ENCODE results near the gene C12orf57. TPM values are rescaled to one million over a fixed set of nuclear protein-coding genes. Genes with fewer than 3 reads are reported as not detected.
A peak's percentile ranks its signal among the peaks of the same experiment; 100 is the strongest.

Gene C12orf57
- total and polyA plus RNA-seq, 2 of the 8 experiments (the other 6 are each of a cell fraction or from before 2014, with no cell fraction given): 174 to 993 TPM

GRCh38 chr12:6942331-6942665 lies 1.5 kb upstream of the C12orf57 start:
- no peak for FAIRE-seq
- Histone ChIP-seq H3K18ac (ENCODE audit: extremely low read depth, low read length) (no peak overlapping the region), H3K9ac (replicated peaks in 1 of 4; ENCODE audit: extremely low read depth in 1 of 4, low read depth in 3 of 4, low read length in 3 of 4) (no peak overlapping the region), H4K8ac (ENCODE audit: extremely low read depth, insufficient read depth, low read length) (no peak overlapping the region), H2BK20ac (ENCODE audit: low read length) (no peak overlapping the region), H3K79me1 (ENCODE audit: low read depth, low read length) (no peaks in the 10 kb centered on the region), H3K56ac (replicated peaks; ENCODE audit: insufficient read length, low read depth, low read length) (no peak overlapping the region), H2BK12ac (ENCODE audit: low read depth, low read length) (0 out of 2 replicates have a peak overlapping the region, but pooled peaks have one; percentile 33), H3K9me3 (ENCODE audit: insufficient read depth in 2 of 2, low read depth in 1 of 2, low read length in 1 of 2) (no peaks in the 10 kb centered on the region), H2AFZ (ENCODE audit: low read length) (no peak overlapping the region), H3K4me3 (ENCODE audit: extremely low read depth in 1 of 4, insufficient read depth in 2 of 4, low read depth in 3 of 4, low read length in 4 of 4) (no peak overlapping the region), H2BK5ac (ENCODE audit: low read depth, low read length) (peak overlapping the region; percentile 60), H3K23me2 (ENCODE audit: low read depth, low read length) (peaks cover 11% of the 10 kb centered on the region), H2AK5ac (ENCODE audit: low read depth, low read length) (no peak overlapping the region), H4K5ac (ENCODE audit: insufficient read length, low read depth, low read length) (no peak overlapping the region), H2BK15ac (ENCODE audit: low read length) (0 out of 2 replicates have a peak overlapping the region, but pooled peaks have one; percentile 16), H3K27ac (ENCODE audit: low read depth, low read length) (no peak overlapping the region), H3K27me3 (replicated peaks in 1 of 4; ENCODE audit: control insufficient read depth in 3 of 4, extremely low read depth in 1 of 4, insufficient read depth in 3 of 4, low read length in 3 of 4) (no peaks in the 10 kb centered on the region), H3K36me3 (ENCODE audit: control insufficient read depth in 2 of 4, insufficient read depth in 4 of 4, low read length in 3 of 4) (peaks cover 6 to 16% (median 9%) of the 10 kb centered on the region in 4 experiments; a peak in 7 of 8 replicates), H3K23ac (ENCODE audit: insufficient read length) (no peak overlapping the region), H2BK120ac (replicated peaks; ENCODE audit: low read depth, low read length) (no peak overlapping the region), H4K91ac (replicated peaks; ENCODE audit: insufficient read length, low read length) (no peak overlapping the region), H3K4ac (replicated peaks; ENCODE audit: insufficient read length, low read depth, low read length) (no peak overlapping the region), H3K79me2 (ENCODE audit: control insufficient read depth in 1 of 2, insufficient read depth in 2 of 2, low read length in 2 of 2) (no peaks in the 10 kb centered on the region; a peak in 1 of 4 replicates), H3K4me2 (ENCODE audit: insufficient read depth in 1 of 2, low read depth in 2 of 2, low read length in 2 of 2) (no peak overlapping the region), H3K14ac (ENCODE audit: insufficient read length) (no peak overlapping the region), H3K4me1 (replicated peaks in 1 of 4; ENCODE audit: control insufficient read depth in 3 of 4, insufficient read depth in 4 of 4, low read length in 3 of 4) (peaks cover 6 to 25% (median 21%) of the 10 kb centered on the region in 4 experiments), H4K20me1 (replicated peaks in 1 of 2; ENCODE audit: control insufficient read depth in 1 of 2, insufficient read depth in 2 of 2, low read length in 2 of 2) (peaks cover 2 to 5% of the 10 kb centered on the region in 2 experiments)
- TF ChIP-seq POLR2AphosphoS5 (IDR thresholded peaks at IDR 0.05; ENCODE audit: low read depth, low read length) (0 out of 2 replicates have a peak, but pooled peaks have one; percentile 9), BCL11A (IDR thresholded peaks at IDR 0.05; ENCODE audit: low read depth in 2 of 2, low read length in 2 of 2) (no peak)
- no peak for DNase-seq (ENCODE audit: low read depth in 1 of 2, low spot score in 2 of 2)
- ChIA-PET CTCF (ENCODE audit: partially characterized antibody) (interaction anchor here (0.6 to 20.2 kb wide), 5 partner anchors 17 to 72 kb away, joined by 3 to 277 read pairs (median 216); partner anchors contain the start of genes ATN1, SPSB2 and TPI1), POLR2A (ENCODE audit: partially characterized antibody) (interaction anchor here (1.9 to 44.0 kb wide), 11 partner anchors 10 to 166 kb away, joined by 7 to 1596 read pairs (median 27); partner anchors contain the start of genes ATN1, C1RL, CDCA3 and EMG1)
- WGBS, 2 experiments (ENCODE audit: extremely low coverage in 1 of 2, insufficient coverage in 1 of 2, insufficient read length in 1 of 2, insufficient replicate concordance in 2 of 2, low coverage in 1 of 2, low lambda C conversion rate in 2 of 2, missing lambda C conversion rate in 1 of 2): 94% methylated on average over 11 of the region's 11 CpGs; no CpG with 5 or more reads in 1 of the 2 experiments

Measured in H1 (cell line).